H9 (cell line): ENCODE data around the gene DPYSL5. TPM values are rescaled to one million over a fixed set of nuclear protein-coding genes. Genes with fewer than 3 reads are reported as not detected.

Source experiments
- DNase-seq: peaks from one replicate; pipeline ENCODE4 v3.0.0-alpha.2; 2017
- H2AFZ ChIP-seq: one replicate; pipeline ENCODE4 v1.6.1; 2013; ENCODE audit warnings: mild to moderate bottlenecking, low read length, control low read depth, moderate library complexity
- H2AK5ac ChIP-seq: 2 replicates; pipeline ENCODE4 v1.6.1; 2013; ENCODE audit warnings: low read length, control low read depth, mixed read lengths; ENCODE audit not compliant: insufficient read length
- H2BK120ac ChIP-seq: one replicate; pipeline ENCODE4 v1.6.1; 2013; ENCODE audit warnings: low read depth, mild to moderate bottlenecking, low read length, control low read depth, inconsistent platforms; ENCODE audit not compliant: poor library complexity, severe bottlenecking
- H2BK12ac ChIP-seq: 2 replicates; pipeline ENCODE4 v1.6.1; 2013; ENCODE audit warnings: low read length, control low read depth, mixed read lengths, low read depth; ENCODE audit not compliant: insufficient read length
- H2BK15ac ChIP-seq: 2 replicates; pipeline ENCODE4 v1.6.1; 2013; ENCODE audit warnings: low read depth, low read length, control low read depth
- H2BK20ac ChIP-seq: one replicate; pipeline ENCODE4 v1.6.1; 2013; ENCODE audit warnings: low read depth, mild to moderate bottlenecking, low read length, control low read depth, inconsistent platforms; ENCODE audit not compliant: poor library complexity, severe bottlenecking
- H2BK5ac ChIP-seq: 2 replicates; pipeline ENCODE4 v1.6.1; 2013; ENCODE audit warnings: low read length, control low read depth, mixed read lengths; ENCODE audit not compliant: insufficient read length
- H3K14ac ChIP-seq: 2 replicates; pipeline ENCODE4 v1.6.1; 2013; ENCODE audit warnings: low read length, control low read depth; ENCODE audit not compliant: insufficient read depth
- H3K18ac ChIP-seq: 2 replicates; pipeline ENCODE4 v1.6.1; 2013; ENCODE audit warnings: low read depth, mild to moderate bottlenecking, mixed read lengths, low read length, control low read depth; ENCODE audit not compliant: insufficient read length
- H3K23ac ChIP-seq: 2 replicates; pipeline ENCODE4 v1.6.1; 2013; ENCODE audit warnings: low read length, control low read depth, mixed read lengths, low read depth; ENCODE audit not compliant: insufficient read length
- H3K23me2 ChIP-seq: 2 replicates; pipeline ENCODE4 v1.6.1; 2013; ENCODE audit warnings: low read depth, mild to moderate bottlenecking, mixed read lengths, low read length, control low read depth; ENCODE audit not compliant: insufficient read length, poor library complexity, severe bottlenecking
- H3K27ac ChIP-seq: 2 replicates; pipeline ENCODE4 v1.5.1; 2013; ENCODE audit warnings: low read length, control low read depth, mixed read lengths, low read depth; ENCODE audit not compliant: insufficient read length
- H3K27me3 ChIP-seq: 2 replicates; pipeline ENCODE4 v1.6.1; 2013; ENCODE audit warnings: low read length, control low read depth, inconsistent platforms; ENCODE audit not compliant: insufficient read depth
- H3K4ac ChIP-seq: 2 replicates; pipeline ENCODE4 v1.6.1; 2013; ENCODE audit warnings: low read depth, mild to moderate bottlenecking, control low read depth, inconsistent platforms, low read length, moderate library complexity
- H3K4me1 ChIP-seq: 2 replicates; pipeline ENCODE4 v1.6.1; 2013; ENCODE audit warnings: low read length, control low read depth, inconsistent platforms; ENCODE audit not compliant: insufficient read depth
- H3K4me2 ChIP-seq: 2 replicates; pipeline ENCODE4 v1.6.1; 2013; ENCODE audit warnings: low read length, control low read depth, mixed read lengths; ENCODE audit not compliant: insufficient read length, insufficient read depth
- H3K56ac ChIP-seq: 2 replicates; pipeline ENCODE4 v1.6.1; 2013; ENCODE audit warnings: low read depth, mild to moderate bottlenecking, mixed read lengths, low read length, control low read depth; ENCODE audit not compliant: insufficient read length
- H3K79me1 ChIP-seq: 2 replicates; pipeline ENCODE4 v1.6.1; 2013; ENCODE audit warnings: low read depth, mild to moderate bottlenecking, moderate library complexity, low read length, control low read depth, inconsistent platforms; ENCODE audit not compliant: insufficient read depth, poor library complexity, severe bottlenecking
- H3K79me2 ChIP-seq: 2 replicates; pipeline ENCODE4 v1.6.1; 2013; ENCODE audit warnings: low read length, control low read depth, inconsistent platforms; ENCODE audit not compliant: insufficient read depth
- H3K9ac ChIP-seq: 2 replicates; pipeline ENCODE4 v1.6.1; 2013; ENCODE audit warnings: low read length, control low read depth, mixed read lengths; ENCODE audit not compliant: insufficient read length; ENCODE audit errors: extremely low read depth
- H3K9me3 ChIP-seq: one replicate; pipeline ENCODE4 v1.6.1; 2013; ENCODE audit warnings: low read depth, low read length, inconsistent platforms; ENCODE audit not compliant: control insufficient read depth
- H3T11ph ChIP-seq: one replicate; pipeline ENCODE4 v1.6.1; 2013; ENCODE audit warnings: mild to moderate bottlenecking, low read length, control low read depth, inconsistent platforms
- H4K20me1 ChIP-seq: one replicate; pipeline ENCODE4 v1.6.1; 2013; ENCODE audit not compliant: control insufficient read depth, insufficient read length, insufficient read depth
- H4K5ac ChIP-seq: 2 replicates; pipeline ENCODE4 v1.6.1; 2013; ENCODE audit warnings: low read depth, mild to moderate bottlenecking, mixed read lengths, low read length, control low read depth; ENCODE audit not compliant: insufficient read length
- H4K8ac ChIP-seq: replicated peaks from 2 replicates; pipeline ENCODE4 v1.6.1; 2013; ENCODE audit warnings: low read length, control low read depth, mixed read lengths, low read depth; ENCODE audit not compliant: insufficient read length
- H4K91ac ChIP-seq: 2 replicates; pipeline ENCODE4 v1.6.1; 2013; ENCODE audit warnings: low read depth, mild to moderate bottlenecking, moderate library complexity, mixed read lengths, low read length, control low read depth; ENCODE audit not compliant: insufficient read length
- H3K27ac Mint-ChIP-seq, 3 experiments: 2 replicates in 2 of 3; 3 replicates in 1 of 3; pipeline ENCODE4 v1.8.0; 2020 to 2021; ENCODE audit warnings: mixed read lengths in 3 of 3, mild to moderate bottlenecking in 1 of 3, moderate library complexity in 1 of 3
- H3K27me3 Mint-ChIP-seq: 2 replicates; pipeline ENCODE4 v1.8.0; 2021; ENCODE audit warnings: low read depth, mild to moderate bottlenecking, moderate library complexity, mixed read lengths
- H3K36me3 Mint-ChIP-seq, 3 experiments: 2 replicates in 2 of 3; 3 replicates in 1 of 3; pipeline ENCODE4 v1.8.0; 2020 to 2021; ENCODE audit warnings: low read depth in 3 of 3, mixed read lengths in 3 of 3; ENCODE audit not compliant: insufficient read depth in 1 of 3
- H3K4me1 Mint-ChIP-seq, 2 experiments: 2 replicates each; pipeline ENCODE4 v1.8.0; 2020; ENCODE audit warnings: mixed read lengths in 2 of 2
- H3K4me3 Mint-ChIP-seq, 2 experiments: 2 replicates in 1 of 2; 3 replicates in 1 of 2; pipeline ENCODE4 v1.8.0; 2020 to 2021; ENCODE audit warnings: mild to moderate bottlenecking in 2 of 2, mixed read lengths in 2 of 2, moderate library complexity in 1 of 2
- H3K9me3 Mint-ChIP-seq, 2 experiments: 2 replicates in 1 of 2; 3 replicates in 1 of 2; pipeline ENCODE4 v1.8.0; 2020; ENCODE audit warnings: mild to moderate bottlenecking in 2 of 2, mixed read lengths in 2 of 2, moderate library complexity in 1 of 2
- CTCF ChIP-seq: fragments of 200-600 bp; sonication (generic); conservative IDR thresholded peaks from 3 replicates; pipeline ENCODE4 v1.8.0; 2021; ENCODE audit warnings: antibody characterized with exemption, mild to moderate bottlenecking
- WGBS: extraction: QIAGEN DNeasy Blood & Tissue Kit; methylation state at CpG from one replicate; pipeline ENCODE4 v1.1.7; 2013; ENCODE audit warnings: missing lambda C conversion rate, low lambda C conversion rate, mixed read lengths; ENCODE audit not compliant: insufficient read length; ENCODE audit errors: extremely low coverage; 5-methylcytosine and 5-hydroxymethylcytosine counted together
- total RNA-seq: library from RNA; stranded (reverse); gene quantifications from 2 replicates; pipeline ENCODE4 v1.2.1, GENCODE V29; 2021

DPYSL5 gene
- total RNA-seq, 1 experiment from 2014 or later: 6.4 TPM

- no peak for TF ChIP-seq CTCF
- Histone ChIP-seq H2BK20ac (no peak overlapping the region), H2BK12ac (no peak overlapping the region), H4K5ac (no peak overlapping the region), H3K9ac (no peak overlapping the region), H3K27ac (no peak overlapping the region), H3K4me2 (no peak overlapping the region), H3K9me3 (no peaks in the 10 kb centered on the region), H4K20me1 (no peaks in the 10 kb centered on the region), H3K79me2 (no peaks in the 10 kb centered on the region), H3K4me1 (no peaks in the 10 kb centered on the region), H3T11ph (no peak overlapping the region), H2BK15ac (no peak overlapping the region), H2BK5ac (no peak overlapping the region), H2AFZ (no peak overlapping the region), H3K14ac (no peak overlapping the region), H3K27me3 (no peaks in the 10 kb centered on the region), H2AK5ac (no peak overlapping the region), H2BK120ac (no peak overlapping the region), H3K56ac (no peak overlapping the region), H4K8ac (no peak overlapping the region), H4K91ac (no peak overlapping the region), H3K23ac (no peak overlapping the region), H3K4ac (no peak overlapping the region), H3K79me1 (no peaks in the 10 kb centered on the region), H3K18ac (no peak overlapping the region), H3K23me2 (no peaks in the 10 kb centered on the region)
- Mint-ChIP-seq H3K27me3 (peaks cover 19% of the 10 kb centered on the region), H3K36me3 (peaks cover 0 to 5% (median 3%) of the 10 kb centered on the region in 3 experiments; a peak in 3 of 7 replicates), H3K4me3 (no peak overlapping the region), H3K9me3 (no peaks in the 10 kb centered on the region), H3K4me1 (peaks cover 4 to 8% of the 10 kb centered on the region in 2 experiments), H3K27ac (no peak overlapping the region)
- WGBS: no CpG with 5 or more reads among the region's 3 CpGs
- no peak for DNase-seq
Measured at GRCh38 chr2:26951236-26951635, 103.3 kb downstream of the DPYSL5 start.
